ENCODE measurements around the gene B3GALT6.

B3GALT6 gene

GRCh38 chr1:1234180-1234808, 2.3 kb downstream of the B3GALT6 start:
- no peak for DNase-seq

DNA sequence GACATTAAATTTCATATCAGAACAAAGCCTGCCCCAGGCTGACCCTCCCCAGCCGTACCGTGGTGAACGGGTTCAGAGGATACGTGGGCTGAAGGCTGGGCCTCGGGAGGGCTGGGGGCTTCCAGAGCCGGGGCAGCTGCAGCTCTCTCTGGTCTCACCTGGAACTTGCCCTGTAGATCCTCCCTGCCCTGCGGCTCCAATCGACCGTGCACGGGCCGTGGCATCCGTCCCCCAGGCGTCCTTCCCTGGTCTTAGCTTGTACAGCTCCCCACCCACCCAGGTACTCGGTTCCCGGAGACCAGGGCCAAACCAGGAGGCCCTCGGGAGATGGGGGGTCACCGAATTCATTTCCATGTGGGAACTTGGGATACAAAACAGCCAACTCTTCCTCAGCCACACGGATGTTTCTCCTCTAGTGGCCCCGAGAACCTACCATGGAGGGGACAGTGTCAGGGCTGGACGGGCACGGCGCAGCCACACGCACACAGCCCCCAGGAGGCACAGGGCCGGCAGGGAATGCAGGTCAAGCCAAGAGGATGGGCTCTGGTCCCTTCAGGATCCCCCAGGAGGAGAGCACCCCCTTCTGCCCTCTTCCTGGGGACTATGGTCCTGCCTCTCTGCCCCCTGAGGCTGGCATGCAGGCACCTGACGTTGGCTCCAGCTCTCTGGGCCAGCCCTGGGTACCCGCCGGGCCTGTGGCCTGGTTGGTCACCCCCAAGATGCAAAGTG, 3.1 kb downstream of the B3GALT6 start:
- no peak for DNase-seq

DNA sequence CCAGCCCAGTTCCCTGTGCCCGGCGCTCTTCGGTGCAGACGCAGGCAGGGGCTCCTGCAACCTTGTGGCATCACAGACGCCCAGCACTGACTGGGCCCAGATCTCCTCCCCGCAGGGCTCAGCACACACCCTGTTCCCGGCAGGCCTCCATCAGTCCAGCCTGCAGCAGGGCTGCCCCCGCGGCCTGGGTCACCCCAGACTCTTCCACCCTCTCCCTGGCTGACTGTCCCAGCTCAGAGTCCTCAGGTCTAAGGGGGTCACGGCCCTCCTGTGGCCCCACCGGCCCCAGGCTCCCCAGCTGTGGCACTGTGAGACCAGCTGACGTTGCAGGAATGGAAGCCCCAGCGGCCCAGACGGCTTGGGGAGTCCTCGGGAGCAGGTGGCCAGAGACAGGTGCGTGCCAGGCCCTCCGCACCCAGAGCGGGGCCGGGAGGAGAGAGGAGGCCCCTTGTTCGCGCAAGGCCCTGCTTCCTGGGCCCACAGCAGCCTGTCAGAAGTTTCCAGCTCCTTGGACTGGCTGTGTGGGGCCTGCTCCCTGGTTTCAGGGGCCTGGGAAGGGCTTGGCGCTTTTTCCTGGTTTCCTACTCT, 4.2 kb downstream of the B3GALT6 start:
- no peak for DNase-seq

- DNase-seq = no peak
Observed at GRCh38 chr1:1236945-1237873, 5.2 kb downstream of the B3GALT6 start.

DNA sequence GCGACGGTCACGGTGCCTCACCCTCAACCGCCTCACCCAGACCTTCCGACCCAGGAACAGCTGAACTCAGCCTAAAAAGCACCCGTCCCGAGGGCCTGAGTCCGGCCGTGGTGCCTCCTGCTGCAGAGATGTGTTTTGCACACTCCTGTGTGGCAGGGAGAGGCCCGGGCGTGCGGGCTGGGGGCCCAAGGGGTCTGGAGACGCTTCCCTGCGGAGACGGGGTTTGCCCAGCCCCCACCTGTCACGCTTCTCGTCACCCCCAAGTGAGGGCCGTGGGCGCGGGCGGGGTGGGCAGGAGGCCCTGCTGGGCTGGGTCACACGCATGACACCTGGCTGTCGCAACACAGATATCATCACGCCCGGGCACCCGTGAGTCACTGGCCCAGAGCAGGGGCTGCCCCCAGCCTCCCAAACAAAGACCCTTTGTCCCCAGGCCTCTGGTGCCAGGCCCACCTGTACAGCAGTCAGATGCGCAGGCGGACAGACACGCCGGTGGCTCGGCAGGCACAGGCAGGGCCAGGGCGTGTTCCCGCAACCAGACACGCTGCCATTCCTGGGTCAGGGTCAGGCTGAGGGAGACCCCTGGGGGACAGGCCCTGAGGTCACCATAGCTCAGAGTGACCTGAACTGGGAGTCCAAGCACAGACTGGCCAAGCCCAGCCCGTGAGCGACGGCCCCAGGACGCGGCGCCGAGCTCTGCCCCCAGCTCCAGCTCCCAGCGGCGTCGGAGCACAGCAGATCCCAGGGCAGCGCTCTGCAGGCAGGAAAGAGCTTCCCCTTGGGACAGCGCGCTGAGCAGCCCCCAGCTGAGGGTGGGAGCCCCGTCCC, 6.1 kb downstream of the B3GALT6 start:
- DNase-seq = no peak

- no peak for DNase-seq
Observed at GRCh38 chr1:1238702-1239178, 6.7 kb downstream of the B3GALT6 start.

DNA sequence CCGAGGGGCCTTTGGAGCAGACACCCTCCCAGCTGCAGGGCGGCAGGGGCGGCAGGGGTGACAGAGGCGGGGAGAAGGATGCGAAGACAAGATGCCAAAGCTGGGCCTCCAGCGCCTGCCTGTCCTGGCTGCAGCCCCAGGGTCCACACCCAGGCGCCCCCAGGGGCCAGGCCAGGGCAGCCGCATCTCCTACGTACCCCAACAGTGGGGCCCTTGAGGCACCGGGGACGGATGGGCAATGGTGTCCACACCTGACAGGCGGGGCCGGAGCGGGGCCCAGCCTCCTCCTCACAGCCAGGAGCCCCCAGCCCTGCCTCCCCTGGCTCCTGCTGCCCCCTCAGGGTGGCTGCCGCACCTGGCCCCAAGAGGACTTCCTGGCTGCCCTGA, 7.2 kb downstream of the B3GALT6 start:
- DNase-seq = no peak

GRCh38 chr1:1239614-1240347, 7.7 kb downstream of the B3GALT6 start:
- DNase-seq = no peak

- DNase-seq = no peak
Observed at GRCh38 chr1:1240348-1240732, 8.3 kb downstream of the B3GALT6 start.

DNA sequence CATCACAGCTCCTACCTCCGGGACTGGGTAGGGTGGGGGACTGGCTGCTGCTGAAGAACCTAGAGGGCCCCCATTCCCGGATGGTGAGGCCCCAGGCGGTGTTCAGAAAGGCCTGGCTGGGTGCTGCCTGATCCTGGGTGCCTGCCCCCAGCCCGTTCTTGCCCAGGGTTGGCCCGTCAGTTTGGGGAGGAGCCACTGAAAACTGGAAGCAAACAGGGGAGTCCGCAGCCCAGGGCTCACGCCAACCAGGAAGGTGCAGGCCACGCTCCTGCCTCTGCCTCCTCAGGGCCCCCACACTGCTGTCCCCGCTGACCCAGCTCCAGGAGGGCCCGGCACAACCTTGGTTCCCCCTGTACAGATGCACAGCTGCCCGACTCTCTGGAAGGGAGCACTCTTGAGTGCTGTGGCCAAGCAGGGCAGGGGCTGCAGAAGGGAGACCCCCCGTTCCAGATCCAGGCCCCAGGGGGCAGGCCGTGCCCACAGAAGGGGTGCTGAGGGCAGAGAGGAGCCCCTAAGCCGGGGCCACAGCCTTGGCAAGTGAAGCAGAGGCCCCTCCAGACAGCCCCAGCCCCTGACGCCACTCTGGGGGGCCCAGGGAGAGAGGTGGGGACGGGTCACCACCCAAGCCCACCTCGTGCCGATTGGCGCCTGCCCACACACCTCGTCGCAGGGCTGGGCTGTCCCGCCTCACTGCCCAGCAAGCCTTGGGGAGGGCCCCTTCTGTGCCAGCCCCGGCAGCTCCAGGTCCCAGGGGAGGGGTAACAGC, 9.0 kb downstream of the B3GALT6 start:
- no peak for DNase-seq

DNA sequence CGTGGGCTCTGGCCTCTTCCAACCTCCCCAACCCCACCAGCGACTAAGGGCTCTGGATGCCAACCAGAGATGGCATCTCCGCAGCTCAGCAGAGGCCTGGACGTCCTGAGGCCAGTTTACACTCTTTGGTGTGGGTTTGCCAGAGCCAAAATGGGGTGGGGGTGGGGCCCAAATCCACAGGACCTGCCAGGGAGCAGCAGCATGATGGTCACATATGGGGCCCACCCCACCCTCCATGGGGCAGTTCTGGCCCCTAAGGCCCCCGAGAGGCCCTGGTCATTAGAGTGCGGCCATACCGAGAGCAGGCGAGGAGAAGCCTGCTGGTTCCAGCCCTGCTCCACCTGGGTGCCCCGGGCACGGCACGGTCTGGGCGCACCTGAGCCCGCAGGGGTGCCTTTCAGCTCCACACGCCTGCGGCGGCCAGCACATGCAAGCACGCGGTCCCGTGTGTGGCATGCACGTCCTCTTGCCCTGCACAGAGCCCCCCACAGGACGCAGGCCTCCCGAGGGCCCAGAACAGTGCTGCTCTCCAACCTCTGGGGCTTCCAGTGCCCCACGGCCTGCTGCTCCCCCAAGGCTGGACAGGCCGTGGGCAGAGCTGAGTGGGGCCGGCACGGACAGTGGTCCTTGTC, 9.7 kb downstream of the B3GALT6 start:
- no peak for DNase-seq

- DNase-seq = no peak
Observed at GRCh38 chr1:1242461-1243265, 10.6 kb downstream of the B3GALT6 start.

- no peak for DNase-seq
Observed at GRCh38 chr1:1243266-1243660, 11.2 kb downstream of the B3GALT6 start.

DNA sequence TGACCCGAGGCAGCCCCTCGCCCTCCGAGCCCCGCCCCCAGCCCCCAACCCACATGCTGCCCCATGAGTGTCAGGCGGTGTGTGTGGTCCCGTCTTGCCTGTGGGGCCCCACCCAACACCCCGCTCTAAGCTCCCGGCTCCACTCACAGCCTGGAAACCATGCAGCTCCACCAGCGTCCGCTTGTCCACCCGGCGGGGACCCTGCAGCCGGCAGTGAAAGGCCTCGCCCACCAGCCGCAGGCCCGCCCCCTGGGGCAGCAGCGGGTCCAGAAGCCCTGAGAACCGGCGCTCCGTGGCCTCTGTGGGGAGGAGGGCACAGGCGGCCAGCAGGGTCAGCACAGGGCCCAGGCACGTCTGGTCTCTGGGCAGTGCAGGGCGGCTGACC, 11.8 kb downstream of the B3GALT6 start:
- no peak for DNase-seq

DNA sequence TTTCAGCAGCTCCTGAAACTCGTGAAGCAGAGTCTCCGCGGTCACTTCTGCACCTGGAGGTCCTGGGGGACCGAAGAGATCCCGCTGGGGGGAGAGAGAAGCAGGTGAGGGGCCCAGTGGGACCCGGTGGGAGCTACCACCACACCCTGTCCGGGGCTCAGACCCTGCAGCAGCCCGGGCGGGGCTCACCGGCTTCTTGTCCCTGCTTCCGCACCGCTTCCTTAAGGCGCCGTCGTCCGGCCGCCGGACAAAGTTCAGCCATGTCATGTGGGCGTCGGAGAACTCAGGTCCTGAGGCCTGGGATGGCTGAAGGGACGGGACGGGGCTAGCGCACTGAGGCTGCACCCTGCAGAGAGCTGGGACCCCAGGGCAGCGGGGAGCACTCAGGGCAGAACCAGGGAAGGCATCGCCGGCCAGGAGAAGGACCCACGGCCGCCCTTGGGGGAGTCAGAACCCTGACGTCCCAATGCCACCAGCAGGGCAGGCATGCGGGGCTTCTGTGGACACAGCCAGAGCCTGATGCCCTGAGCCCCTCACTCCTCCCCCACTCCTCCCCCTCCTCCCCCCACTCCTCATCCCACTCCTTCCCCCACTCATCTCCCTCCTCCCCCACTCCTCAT, 12.3 kb downstream of the B3GALT6 start:
- DNase-seq = no peak

DNA sequence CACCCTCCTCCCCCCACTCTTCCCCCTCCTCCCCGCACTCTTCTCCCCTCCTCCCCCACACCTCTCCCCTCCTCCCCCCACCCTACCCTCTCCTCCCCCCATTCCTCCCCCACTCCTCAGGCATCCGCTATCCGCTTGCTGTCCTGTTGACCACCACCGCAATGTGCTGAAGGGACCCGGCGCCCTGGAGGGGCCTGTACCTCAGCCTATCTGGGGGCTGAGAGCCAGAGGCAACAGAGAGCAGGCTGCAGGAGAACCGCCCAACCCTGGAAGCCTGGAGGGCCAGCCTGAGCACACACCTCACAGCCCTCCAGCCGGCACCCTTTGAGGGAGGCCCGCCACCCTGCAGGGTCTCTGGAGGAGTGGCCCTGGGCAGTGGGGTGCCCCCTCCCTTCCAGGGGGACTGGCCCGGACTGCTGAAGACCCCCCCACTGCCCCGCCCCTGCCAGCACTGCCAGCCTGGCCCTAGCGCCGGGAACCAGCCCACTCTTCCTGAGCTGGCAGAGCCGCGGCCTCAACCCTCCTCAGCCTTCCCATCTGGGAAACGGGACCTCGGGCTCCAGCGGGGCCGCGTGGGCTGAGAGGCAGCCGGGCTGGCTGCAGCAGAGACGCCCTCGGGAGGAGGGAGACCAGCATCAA, 13.3 kb downstream of the B3GALT6 start:
- DNase-seq = no peak

DNA sequence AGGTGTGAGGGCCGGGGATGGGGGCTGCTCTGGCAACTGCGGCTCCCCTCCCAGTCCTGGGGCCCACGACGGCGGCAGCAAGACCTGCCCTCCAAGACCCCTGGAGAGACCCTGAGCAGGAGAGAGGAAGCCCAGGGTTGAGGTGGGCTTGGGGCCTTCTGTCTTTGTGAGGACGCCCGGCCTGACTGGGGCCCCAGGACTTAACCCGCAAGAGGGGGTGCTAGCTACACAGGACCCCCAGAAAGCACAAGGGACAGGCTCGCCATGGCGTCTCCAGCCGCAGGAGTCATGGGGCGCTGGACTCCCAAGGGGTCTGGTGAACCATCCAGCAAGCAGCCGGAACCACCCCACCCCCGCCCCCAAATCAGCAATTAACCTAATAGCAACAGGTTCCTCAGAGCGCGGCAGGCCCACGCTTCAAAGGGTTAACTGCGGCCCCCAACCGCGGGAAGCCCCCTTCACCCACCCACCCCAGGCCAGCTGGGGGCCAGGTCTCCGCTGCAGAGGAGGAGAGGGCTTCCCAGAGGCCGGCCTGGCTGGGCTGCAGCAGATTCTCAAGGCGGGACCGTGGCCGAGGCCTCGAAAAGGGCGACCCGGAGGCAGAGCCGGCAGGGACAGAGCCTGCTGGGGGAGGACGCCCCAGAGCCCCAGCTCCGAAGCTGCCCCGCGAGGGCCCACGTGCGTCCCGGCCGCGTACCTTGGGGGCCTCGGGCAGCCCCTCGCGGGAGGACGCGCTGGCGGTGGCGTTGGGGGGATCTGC, 14.0 kb downstream of the B3GALT6 start:
- no peak for DNase-seq

Data from activated CD4-positive, alpha-beta T cell treated with anti-CD3 and anti-CD28 coated beads, Interleukin-10, Interleukin-2, amounts not matched to agents 100 ng/mL and 50 ng/mL, durations not matched to agents 16 hours and 8 hours (primary cell).